Endothelial cell of umbilical vein (primary cell): ENCODE data around the gene FOXRED2.

Experiments
- EZH2 ChIP-seq: IDR thresholded peaks from 2 replicates; pipeline ENCODE4 v1.6.1; 2012; ENCODE audit warnings: borderline replicate concordance, low read depth, mild to moderate bottlenecking, moderate library complexity, low read length, inconsistent platforms; ENCODE audit not compliant: severe bottlenecking
- FOS ChIP-seq: IDR thresholded peaks from 2 replicates; pipeline ENCODE4 v1.6.1; 2011; ENCODE audit warnings: mild to moderate bottlenecking, low read length, moderate library complexity, borderline replicate concordance; ENCODE audit not compliant: insufficient read depth
- GATA2 ChIP-seq: IDR thresholded peaks from 2 replicates; pipeline ENCODE4 v1.7.0; 2011; ENCODE audit warnings: low read depth, mild to moderate bottlenecking, moderate library complexity, mixed read lengths, low read length; ENCODE audit not compliant: insufficient read length, insufficient read depth
- MAX ChIP-seq: IDR thresholded peaks from 2 replicates; pipeline ENCODE4 v1.6.1; 2011; ENCODE audit not compliant: insufficient read depth, insufficient read length
- MYC ChIP-seq: IDR thresholded peaks from one replicate; pipeline ENCODE4 v1.6.1; 2011; ENCODE audit warnings: mild to moderate bottlenecking, low read depth, low read length
- POLR2A ChIP-seq: IDR thresholded peaks from 2 replicates; pipeline ENCODE4 v1.6.1; 2012; ENCODE audit warnings: low read depth, mild to moderate bottlenecking, control low read depth, low read length
- POLR2AphosphoS5 ChIP-seq: IDR thresholded peaks from 2 replicates; pipeline ENCODE4 v1.6.1; 2012; ENCODE audit warnings: low read depth, mild to moderate bottlenecking, control low read depth, low read length, moderate library complexity; ENCODE audit not compliant: insufficient read depth
- TF ChIP-seq, protein P1 (sequence below), 2 donors: IDR thresholded peaks; 1 replicate in 1 of 2; 2 replicates in 1 of 2; pipeline ENCODE4 v1.5.1; 2011; ENCODE audit warnings: low read length in 2 of 2, mild to moderate bottlenecking in 2 of 2, moderate library complexity in 2 of 2, control low read depth in 1 of 2, inconsistent platforms in 1 of 2, low read depth in 1 of 2; ENCODE audit not compliant: insufficient read depth in 1 of 2; ENCODE audit errors: extremely low read depth in 1 of 2

GRCh38 chr22:36461665-36462649, 44.9 kb downstream of the FOXRED2 start:
- TF ChIP-seq, protein P1, sequence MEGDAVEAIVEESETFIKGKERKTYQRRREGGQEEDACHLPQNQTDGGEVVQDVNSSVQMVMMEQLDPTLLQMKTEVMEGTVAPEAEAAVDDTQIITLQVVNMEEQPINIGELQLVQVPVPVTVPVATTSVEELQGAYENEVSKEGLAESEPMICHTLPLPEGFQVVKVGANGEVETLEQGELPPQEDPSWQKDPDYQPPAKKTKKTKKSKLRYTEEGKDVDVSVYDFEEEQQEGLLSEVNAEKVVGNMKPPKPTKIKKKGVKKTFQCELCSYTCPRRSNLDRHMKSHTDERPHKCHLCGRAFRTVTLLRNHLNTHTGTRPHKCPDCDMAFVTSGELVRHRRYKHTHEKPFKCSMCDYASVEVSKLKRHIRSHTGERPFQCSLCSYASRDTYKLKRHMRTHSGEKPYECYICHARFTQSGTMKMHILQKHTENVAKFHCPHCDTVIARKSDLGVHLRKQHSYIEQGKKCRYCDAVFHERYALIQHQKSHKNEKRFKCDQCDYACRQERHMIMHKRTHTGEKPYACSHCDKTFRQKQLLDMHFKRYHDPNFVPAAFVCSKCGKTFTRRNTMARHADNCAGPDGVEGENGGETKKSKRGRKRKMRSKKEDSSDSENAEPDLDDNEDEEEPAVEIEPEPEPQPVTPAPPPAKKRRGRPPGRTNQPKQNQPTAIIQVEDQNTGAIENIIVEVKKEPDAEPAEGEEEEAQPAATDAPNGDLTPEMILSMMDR (IDR thresholded peaks at IDR 0.05; ENCODE audit: extremely low read depth in 1 of 2, insufficient read depth in 1 of 2, low read depth in 1 of 2, low read length in 2 of 2): no peak
- TF ChIP-seq MAX (no peak), EZH2 (no peak), POLR2A (no peak), GATA2 (no peak), FOS (no peak), MYC (no peak), POLR2AphosphoS5 (no peak)
